GM12891 (cell line): Measurements from ENCODE around the gene RNASET2.

Experiments used
- POLR2A ChIP-seq: IDR thresholded peaks from 2 replicates; pipeline ENCODE4 v1.6.1; 2011; ENCODE audit warnings: low read depth, low read length, control low read depth
- POLR2AphosphoS5 ChIP-seq: IDR thresholded peaks from 2 replicates; pipeline ENCODE4 v1.6.1; 2011; ENCODE audit warnings: low read depth, low read length, control low read depth
- POU2F2 ChIP-seq: IDR thresholded peaks from 2 replicates; pipeline ENCODE4 v1.6.1; 2011; ENCODE audit warnings: low read depth, mild to moderate bottlenecking, control low read depth, low read length, moderate library complexity
- TAF1 ChIP-seq: IDR thresholded peaks from 2 replicates; pipeline ENCODE4 v1.6.1; 2011; ENCODE audit warnings: low read depth, low read length, control low read depth

- TF ChIP-seq POLR2A (no peak), POLR2AphosphoS5 (no peak), TAF1 (no peak), POU2F2 (no peak)
Observed at GRCh38 chr6:166997348-166997747, 41.0 kb upstream of the RNASET2 start.
